GM18873 (cell line): ENCODE data around the gene NAP1L4.

Experiments used
- ATAC-seq: cut with Tn5 transposase; IDR thresholded peaks from one replicate; pipeline ENCODE4 v1.9.1; 2021; ENCODE audit warnings: mild to moderate bottlenecking, moderate library complexity, moderate number of reproducible peaks; ENCODE audit not compliant: unreplicated experiment, low FRiP score

NAP1L4 gene

GRCh38 chr11:3011891-3012885, 20.1 kb upstream of the NAP1L4 start:
- no peak for ATAC-seq

DNA sequence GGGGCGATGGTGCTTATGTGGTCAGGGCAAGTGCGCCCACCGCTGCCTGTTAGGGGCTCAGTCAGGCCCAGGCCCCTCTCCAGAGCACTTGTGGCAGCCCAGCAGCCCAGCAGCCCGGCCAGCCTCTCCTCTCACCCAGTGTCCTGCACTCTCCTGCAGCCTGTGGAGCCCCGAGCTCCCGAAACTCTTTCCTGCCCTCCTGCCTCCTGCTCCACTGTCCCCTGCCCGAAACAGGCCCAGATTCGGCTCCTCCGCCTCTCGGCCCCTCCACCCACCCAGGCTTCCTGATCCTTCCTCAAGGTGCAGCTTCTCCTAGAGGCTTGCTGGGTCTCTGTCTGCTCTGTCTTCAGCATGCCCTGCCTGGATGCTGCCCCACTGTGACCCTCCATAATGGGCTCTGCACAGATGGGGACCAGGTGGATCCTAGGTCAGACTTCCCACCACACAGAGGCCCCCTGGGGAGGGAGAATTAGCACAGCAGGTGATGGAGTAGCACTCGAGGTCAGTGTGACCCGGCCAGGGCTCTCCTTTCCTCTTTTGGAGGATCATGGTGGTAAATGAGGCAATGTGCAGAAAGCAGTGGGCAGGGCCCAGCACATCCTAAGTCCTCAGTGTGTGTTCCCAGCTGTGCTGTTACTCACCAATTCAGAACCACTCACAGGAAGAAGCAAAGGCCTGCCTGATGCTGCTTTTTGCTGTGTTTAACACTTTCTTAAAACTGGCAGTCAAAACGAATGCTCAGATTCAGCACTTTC, 18.6 kb upstream of the NAP1L4 start:
- ATAC-seq: no peak

DNA sequence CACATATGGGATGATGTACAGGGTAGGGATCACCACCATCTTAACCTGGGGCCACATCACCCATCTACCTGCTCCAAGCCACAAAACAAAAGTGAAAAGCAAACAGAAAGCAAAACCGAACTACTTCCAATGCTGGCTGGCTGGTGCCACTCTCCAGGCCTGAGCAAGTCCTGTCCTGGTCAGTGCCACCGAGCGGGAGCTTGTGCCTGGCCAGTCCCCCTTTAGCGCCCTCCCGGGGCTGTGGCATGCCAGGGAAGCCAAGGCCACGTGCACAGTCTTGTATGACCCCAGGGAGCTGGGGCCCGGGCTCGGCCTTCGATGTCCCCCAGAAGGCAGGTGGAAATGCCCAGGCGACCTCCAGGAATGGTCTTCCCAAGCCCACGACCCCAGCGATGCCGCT, 17.9 kb upstream of the NAP1L4 start:
- peak; percentile 10 for ATAC-seq

DNA sequence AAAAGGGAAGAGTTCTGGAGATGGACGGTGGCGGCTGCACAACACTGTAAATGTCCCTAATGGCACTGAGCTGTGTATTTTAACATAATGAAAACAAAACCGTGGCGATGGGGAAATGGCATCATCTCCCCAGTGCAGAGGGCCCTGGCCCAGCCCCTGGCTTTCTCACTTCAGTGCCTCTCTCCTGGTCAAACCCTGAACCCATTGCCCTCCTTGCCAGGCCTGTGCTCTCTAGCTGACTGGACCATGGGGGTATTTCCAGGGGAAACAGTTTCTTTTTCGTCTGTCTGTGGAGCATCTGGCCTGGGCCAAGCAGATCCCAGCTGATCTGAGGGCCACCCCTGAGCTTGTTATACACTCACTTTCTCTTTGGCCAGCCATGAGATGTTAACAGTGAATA, 17.4 kb upstream of the NAP1L4 start:
- ATAC-seq: peak; percentile 38

DNA sequence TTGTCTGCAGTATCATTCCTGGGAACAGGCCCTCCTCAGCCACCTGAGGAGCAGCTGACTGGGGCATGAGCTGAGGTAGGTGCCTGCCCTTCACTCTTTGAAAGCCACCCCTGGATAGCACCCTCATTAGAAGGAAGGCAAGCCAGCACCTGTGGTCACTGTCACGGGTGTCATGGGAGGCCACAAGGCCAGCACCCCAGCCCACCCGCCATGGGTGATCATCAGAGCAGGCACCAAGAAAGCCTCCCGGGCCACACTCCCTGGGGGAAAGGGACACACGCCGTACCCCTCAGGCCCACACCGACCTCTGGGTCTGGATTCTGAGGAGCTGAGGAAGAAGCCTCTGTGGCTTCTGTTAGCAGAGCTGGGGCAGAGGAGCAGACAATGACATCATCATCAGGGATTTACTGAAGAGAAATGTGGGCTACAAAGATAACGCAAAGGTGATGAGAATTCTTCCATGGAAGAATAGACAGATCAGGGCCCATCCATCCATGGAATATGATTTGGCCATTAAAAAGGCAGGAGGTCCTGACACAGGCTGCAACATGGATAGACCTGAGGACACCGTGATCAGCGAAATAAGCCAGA, 16.7 kb upstream of the NAP1L4 start:
- no peak for ATAC-seq

- no peak for ATAC-seq
Measured at GRCh38 chr11:3007404-3008010, 15.4 kb upstream of the NAP1L4 start.

DNA sequence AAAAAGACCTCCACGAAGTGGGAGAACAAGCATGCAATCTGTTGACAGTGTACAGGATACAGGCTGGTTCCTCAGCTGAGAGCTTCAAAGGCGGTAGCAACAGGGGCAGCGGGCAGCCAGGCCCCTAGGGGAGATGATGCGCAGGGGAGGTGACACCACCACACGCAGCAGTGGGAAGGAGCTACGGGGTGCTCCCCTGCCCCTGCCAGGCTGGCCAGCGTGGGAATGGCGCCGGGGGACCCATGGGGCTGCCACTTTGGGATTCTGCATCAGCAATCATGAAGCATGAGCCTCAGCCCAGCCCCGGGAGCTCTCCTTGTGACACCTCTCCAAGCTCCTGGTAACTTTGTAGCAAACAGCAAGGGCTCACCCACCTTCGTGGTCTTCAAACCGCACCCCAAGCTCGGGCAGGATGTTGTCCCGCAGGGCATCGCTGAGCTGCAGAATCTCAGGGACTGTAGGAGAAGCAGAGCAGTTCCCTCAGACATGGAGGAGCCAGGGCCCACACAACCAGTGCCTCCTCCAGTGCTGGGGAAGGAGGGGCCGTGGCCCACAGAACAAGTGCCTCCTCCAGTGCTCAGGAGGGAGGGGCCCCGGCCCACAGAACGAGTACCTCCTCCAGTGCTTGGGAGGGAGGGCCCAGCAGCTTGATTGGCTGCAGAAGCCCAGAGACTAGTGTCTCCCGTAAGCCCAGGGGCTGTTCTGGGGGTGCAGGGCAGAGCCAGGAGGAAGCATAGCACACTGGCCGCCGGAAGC, 14.6 kb upstream of the NAP1L4 start:
- ATAC-seq: no peak

DNA sequence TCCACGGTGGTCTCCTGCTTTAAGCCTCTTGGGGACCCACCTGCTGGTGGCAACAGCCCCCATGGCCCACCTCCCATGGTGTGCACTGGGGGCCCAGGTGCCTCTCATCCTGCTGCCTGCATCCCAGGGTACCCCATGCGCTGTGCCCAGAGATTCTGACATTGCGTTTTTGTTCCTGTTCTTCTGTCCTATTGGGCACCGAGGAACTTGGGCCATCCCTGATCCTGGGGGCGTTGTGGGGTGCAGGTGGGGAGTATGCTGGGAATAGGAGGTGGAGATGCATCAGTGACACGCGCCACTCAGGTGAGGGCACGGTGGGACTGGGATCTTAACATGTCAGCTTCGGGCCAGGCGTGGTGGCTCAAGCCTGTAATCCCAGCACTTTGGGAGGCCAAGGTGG, 12.4 kb upstream of the NAP1L4 start:
- ATAC-seq: no peak

DNA sequence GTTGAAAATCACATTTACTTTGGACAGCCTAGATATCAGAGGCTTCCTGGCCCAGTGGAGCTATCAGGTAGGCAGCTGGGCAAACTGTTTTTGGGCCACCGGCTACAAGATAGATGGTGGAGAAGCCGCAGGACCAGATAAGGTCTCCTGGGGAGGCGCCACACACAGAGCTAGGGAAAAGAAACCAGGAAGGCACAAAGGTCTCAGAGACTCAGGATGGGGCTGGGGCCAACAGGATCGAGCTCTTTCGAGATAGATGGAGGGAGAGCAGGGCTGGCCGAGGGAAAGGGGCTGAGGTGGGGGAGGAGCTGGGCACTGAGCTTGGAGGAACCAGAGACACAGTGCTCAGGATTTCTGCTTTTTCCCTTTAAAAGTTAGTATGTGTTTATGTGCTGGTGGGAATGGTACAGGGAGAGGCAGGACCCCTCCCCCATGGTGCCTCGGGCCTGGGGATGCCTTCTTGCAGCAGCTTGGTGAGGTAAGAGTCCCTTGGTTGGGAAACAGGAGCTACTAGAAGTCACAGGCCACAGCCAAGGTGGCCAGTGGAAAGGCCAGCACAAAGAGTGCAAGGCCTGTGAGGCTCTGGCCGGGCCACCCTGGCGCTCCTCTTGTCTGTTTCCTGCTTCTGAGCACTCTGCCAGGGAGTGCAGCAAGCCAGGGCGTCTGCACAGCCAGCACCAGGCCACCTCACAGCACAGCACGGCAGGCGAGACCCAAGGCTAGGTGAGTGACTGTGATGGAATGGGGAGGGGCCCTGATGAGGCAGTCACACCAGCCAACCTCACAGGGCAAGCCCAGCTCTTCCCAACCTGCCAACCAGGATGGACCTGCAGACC, 11.5 kb upstream of the NAP1L4 start:
- no peak for ATAC-seq

- ATAC-seq: no peak
Measured at GRCh38 chr11:3002871-3003270, 10.7 kb upstream of the NAP1L4 start.

- ATAC-seq: no peak
Measured at GRCh38 chr11:3002351-3002861, 10.3 kb upstream of the NAP1L4 start.

DNA sequence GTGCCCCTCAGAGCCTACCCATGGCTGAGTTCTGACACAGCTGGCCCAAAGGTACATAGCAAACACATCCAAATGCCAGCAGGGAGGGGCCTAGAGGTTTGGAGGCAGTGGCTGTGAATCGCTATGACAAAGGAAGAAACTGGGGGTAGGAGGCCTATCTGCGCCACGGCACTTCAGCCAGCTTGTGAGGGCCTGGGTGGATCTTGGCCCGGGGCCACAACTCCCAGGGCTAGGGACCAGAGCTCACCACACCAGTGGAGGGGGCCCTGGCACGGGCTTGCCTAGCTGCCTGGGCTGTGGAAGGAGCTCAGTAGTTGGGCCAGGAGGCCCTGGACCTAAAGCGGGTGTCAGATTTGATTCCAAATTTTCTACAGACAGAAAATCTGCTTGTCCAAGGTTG, 9.4 kb upstream of the NAP1L4 start:
- no peak for ATAC-seq

- ATAC-seq: no peak
Measured at GRCh38 chr11:3000032-3000961, 8.2 kb upstream of the NAP1L4 start.

- no peak for ATAC-seq
Measured at GRCh38 chr11:2999464-2999998, 7.4 kb upstream of the NAP1L4 start.

DNA sequence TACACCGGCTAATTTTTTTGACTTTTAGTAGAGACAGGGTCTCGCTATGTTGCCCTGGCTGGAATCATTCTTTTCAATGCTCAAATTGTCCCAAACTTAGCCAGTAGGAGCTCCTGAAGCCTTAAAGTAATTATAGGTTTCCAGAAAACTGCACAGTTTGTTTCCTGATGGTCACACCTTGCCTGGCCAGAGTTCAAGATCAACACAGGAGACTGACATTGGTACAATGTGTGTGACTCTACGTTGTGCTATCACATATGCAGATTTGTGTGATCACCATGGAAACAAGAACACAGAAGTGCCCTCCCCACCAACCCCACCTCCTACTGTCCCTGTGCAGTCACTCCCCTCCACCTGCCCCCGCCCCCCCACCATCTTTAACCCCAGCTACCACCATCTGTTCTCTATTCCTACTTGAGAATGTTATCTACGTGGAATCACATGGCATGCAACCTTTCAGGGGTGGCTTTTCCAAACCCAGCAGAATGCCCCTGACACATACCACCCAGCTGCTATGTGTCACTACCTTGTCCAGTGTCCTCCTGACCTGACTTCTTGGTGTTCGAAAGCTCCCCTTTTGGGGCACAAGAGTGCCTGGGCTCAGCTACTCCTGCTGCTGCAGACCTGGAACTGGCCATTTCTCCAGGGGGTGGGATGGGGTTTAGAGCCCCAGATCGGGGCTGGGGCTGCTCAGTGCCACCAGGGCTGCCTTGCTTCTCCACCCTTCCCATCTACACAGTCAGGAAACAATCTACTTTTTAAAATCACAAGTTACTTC, 6.1 kb upstream of the NAP1L4 start:
- no peak for ATAC-seq

- ATAC-seq: no peak
Measured at GRCh38 chr11:2997406-2997805, 5.3 kb upstream of the NAP1L4 start.

GRCh38 chr11:2996976-2997375, 4.8 kb upstream of the NAP1L4 start:
- ATAC-seq: no peak
